Jurkat, Clone E6-1 (cell line): ENCODE data around the gene TRIO.
A peak's percentile ranks its signal among the peaks of the same experiment; 100 is the strongest.

Experiments
- DNase-seq: peaks from one replicate; pipeline ENCODE4 v3.0.0-alpha.2; 2011; ENCODE audit warnings: low read depth, low spot score
- H3K4me3 ChIP-seq: 2 replicates; pipeline ENCODE4 v1.5.1; 2011; ENCODE audit warnings: mild to moderate bottlenecking, low read length, control low read depth, moderate library complexity

TRIO gene

DNA sequence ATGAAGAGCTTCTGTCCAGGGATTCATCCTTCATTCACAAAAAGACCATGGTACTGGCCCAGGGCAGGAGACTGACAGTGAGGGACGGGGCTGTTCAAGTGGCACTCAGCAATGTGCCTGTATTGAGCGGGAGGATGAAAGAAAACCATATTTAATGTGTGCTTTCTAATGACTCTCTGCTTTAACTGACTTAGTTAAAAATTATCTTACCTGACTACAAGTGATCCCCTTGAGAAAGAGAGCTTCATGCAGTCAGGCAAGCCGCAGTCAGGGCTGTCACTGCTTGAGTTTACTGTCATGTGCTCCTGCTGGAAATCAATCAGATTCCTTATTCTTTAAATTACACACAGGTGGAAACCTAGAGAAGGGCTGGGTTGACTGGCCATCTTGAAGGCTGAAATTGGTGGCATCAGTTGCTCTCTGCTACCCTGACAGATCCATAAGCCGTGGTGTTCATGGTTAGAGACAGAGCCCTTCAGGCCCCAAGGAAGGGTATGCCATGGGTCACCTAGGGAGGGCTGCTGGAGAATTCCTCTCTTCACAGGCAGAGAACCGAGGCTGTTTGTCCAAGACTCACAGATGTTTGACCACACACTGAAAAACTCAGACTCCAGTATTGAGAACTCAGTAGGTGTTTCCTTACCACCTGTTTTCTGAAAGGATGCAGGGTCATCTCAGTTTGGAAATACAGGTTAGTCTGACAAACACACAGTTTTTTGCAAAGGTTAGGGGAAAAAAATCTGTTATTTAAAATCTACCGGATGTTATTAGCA lies 70.9 kb downstream of the TRIO start:
- DNase-seq = no peak

GRCh38 chr5:14215901-14216300 lies 72.8 kb downstream of the TRIO start:
- DNase-seq = no peak
- no peak overlapping the region for H3K4me3 ChIP-seq

More for the DNA sequence above, 70.9 kb downstream of the TRIO start:
- H3K4me3 ChIP-seq = no peak overlapping the region

DNA sequence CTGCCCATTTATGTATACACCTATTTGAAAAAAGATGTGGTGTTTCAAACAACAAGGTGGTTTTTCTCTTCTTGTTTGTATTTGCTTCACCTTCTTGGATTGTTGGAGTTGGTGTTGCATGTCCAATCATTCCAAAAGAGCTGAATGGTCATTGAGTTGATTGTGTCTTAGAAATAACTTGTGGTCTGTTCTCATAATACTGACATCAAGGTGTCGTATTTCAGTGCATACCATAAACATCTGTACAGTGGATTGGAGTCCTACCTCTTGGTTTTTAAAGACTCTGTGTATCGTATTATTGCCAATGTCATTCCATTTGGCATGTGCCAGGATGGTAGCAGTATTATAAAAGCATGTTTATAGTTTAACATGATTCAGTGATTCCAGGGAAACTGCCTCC lies 73.2 kb downstream of the TRIO start:
- no peak for DNase-seq
- no peak overlapping the region for H3K4me3 ChIP-seq

DNA sequence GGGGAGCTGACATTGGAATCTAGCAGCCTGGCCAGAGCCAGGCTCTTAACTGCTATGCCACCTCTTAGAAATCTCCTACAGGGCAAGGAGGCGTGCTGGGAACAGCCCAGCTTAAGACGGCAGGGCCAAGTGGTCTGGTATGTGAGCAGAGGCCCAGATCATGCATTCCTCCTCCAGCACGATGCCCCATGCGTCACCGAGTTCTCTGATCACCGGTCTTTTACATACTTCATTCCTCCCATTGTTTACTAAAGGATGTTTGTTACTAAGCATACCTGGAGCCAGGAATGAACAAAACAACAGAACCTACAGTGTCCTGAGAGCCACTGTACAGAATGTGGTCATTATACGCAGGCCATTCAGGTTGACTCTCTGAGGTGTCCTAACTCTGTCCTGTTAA lies 73.8 kb downstream of the TRIO start:
- DNase-seq = no peak
- H3K4me3 ChIP-seq = no peak overlapping the region

DNA sequence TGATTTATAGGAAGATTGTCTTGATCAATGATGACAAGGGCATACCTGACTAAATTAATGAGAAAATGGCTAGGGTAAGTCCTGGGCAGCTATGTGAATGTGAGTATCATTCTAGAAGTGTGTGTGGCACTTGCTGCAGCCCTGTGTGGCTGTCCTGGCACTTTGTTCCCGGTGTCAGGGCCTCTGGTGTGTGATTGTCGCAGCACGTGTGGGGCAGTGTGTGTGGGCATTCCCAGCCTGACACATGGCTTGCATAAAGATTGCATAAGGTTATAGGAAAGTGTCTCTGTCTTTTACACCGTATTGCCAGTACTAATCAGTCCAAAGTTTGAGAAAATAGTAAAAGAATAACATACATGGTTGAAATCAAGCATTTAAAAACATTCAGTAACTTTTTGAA lies 74.4 kb downstream of the TRIO start:
- DNase-seq = no peak
- no peak overlapping the region for H3K4me3 ChIP-seq

- no peak for DNase-seq
- H3K4me3 ChIP-seq = no peak overlapping the region
Observed at GRCh38 chr5:14218011-14218410, 74.9 kb downstream of the TRIO start.

DNA sequence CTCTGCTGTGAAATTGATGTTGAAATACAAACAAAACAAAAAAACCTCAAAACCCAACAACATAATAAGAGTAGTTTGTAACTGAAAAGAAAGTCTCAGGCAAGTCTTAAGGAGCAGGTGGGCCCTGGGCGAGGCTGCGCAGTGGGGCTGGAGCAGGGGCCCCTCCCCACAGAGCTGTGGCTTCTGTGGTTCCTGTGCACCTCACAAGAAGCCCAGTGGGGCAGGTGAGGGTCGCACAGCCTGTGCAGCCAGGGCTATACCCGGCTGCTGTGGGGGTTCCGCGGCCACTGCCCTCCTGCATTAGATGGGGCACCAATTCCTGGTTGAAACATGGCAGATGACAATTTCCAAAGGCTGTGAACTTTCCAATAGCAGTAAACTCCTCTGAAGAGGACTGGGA lies 75.3 kb downstream of the TRIO start:
- no peak overlapping the region for H3K4me3 ChIP-seq

GRCh38 chr5:14218897-14219573 lies 75.9 kb downstream of the TRIO start:
- no peak overlapping the region for H3K4me3 ChIP-seq
- DNase-seq = no peak

More for the DNA sequence above, 75.3 kb downstream of the TRIO start:
- DNase-seq = peak; percentile 37

DNA sequence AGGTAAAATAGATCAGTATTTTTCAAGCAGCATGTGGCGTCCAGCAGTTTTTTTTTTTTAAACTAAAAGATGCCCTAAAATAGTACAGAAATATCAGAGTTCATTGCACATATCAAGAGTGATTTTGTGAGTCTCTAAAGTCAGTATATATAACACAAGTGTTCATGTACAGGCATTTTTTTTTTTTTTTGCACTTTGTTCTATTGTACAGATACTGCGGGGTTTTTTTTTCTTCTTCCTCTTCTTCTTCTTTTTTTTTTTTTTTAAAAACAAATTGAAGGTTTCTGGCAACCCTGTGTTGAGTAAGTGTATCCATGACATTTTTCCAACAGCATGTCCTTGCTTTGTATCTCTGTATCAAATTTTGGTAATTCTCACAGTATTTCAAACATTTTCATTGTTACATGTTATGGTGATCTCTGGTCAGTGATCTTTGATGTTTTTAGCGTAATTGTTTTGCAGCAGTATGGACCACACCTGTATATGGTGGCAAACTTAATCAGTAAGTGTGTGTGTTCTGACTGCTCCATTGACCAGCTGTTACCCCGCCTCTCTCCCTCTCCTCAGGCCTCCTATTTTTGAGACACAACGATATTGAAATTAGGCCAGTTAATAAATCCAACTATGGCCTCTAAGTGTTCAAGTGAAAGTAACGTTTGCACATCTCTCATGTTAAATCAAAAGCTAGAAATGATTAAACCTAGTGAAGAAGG lies 76.8 kb downstream of the TRIO start:
- DNase-seq = no peak
- no peak overlapping the region for H3K4me3 ChIP-seq

- no peak for DNase-seq
- no peak overlapping the region for H3K4me3 ChIP-seq
Observed at GRCh38 chr5:14220642-14221041, 77.5 kb downstream of the TRIO start.

GRCh38 chr5:14221732-14222131 lies 78.6 kb downstream of the TRIO start:
- DNase-seq = no peak

DNA sequence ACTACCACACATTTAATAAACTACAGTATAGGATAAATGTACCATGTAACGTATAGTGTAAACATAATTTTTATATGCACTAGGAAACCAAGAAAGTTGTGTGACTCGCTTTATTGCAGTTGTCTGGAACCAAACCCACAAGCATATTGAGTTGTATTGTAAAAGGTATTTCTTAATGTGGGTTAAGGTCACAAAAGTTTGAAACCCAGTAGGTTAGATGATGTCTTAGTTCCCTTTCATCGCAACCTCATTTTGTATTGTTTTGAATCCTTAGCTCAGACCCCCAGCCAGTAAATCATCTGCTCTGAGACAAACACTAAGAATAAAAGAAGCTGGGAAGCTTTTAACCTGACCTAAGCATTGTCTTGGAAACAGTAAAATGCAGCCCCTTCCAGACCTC lies 79.1 kb downstream of the TRIO start:
- H3K4me3 ChIP-seq = no peak overlapping the region
- DNase-seq = no peak

More at GRCh38 chr5:14221732-14222131, 78.6 kb downstream of the TRIO start:
- H3K4me3 ChIP-seq = no peak overlapping the region

GRCh38 chr5:14223372-14223771 lies 80.2 kb downstream of the TRIO start:
- no peak for DNase-seq
- H3K4me3 ChIP-seq = no peak overlapping the region

- DNase-seq = no peak
- no peak overlapping the region for H3K4me3 ChIP-seq
Observed at GRCh38 chr5:14225173-14225834, 82.2 kb downstream of the TRIO start.

DNA sequence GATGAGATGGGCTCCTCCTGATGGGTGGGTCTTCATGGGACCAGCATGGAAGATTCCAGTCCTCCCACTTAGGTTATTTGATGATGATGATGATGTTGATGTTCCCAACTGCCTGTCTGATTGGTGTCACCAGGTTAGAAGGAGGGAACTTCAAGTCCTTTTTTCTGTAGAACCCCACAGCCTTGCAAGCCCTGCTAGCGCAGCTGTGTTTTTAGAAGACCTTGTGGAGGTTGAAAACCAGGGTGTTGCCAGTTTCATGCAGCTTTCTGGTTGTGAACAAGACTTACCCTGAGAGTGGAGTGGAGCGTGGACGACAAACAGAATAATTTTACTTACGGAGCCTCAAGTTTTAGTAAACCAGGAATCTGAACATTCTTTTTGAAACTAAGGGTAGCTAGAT lies 83.0 kb downstream of the TRIO start:
- no peak for DNase-seq
- H3K4me3 ChIP-seq = no peak overlapping the region

DNA sequence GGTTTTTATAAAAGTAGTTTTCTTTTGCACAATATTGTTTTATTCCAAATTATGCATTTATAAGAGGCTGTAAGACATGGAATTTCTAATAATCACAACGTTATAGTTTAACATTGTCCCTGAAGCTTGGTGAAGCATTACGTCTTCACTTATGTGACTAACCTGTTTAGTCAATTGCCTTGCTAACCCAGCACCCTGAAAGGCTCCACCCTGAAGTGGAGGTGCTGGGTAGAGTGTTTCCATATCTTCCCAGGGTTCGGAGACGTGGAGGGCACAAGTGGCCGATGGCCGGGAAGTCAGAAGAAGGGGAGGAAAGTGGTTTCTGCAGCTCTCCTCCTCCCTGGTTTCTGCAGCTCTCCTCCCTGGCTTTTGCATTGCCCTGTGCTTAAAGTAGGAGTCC lies 83.4 kb downstream of the TRIO start:
- DNase-seq = no peak
- no peak overlapping the region for H3K4me3 ChIP-seq

- no peak for DNase-seq
- H3K4me3 ChIP-seq = no peak overlapping the region
Observed at GRCh38 chr5:14226992-14227391, 83.8 kb downstream of the TRIO start.

DNA sequence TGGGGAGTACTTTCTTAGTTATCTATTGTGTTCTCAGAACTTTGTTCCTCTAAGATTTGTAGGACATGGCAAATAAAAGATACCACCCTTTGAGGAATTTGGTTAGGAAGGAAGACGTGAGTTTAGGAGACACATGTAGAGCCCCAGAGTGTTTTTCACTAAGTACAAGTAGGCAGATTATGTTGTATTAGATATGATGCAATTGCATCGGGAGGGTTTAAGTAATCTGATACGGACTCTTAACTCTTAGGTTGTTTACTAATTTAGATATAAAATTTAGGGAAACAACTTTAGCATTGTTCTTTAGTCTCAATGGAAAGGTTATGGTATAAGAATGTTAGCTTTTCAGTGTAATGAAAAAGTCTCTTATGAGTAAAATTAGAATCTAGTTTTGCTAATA lies 84.4 kb downstream of the TRIO start:
- DNase-seq = no peak

DNA sequence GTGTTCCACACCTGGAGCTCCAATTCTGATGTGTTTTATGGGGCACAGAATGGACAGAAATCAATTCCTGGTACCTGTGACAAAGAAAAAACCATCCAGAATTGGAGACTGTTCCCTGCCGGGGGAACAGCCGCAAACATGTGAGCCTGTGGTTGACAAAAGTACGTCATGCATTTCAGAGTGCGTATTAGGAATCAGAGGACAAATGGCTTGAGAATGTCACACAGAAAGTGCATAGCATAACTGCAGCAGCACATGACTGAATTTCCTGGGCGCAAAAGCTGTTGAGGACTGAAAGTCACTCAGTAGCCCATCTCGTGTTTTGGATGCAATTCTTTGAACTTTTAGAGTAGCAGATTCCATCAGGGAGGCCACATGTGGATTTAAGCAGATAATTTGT lies 85.1 kb downstream of the TRIO start:
- H3K4me3 ChIP-seq = no peak overlapping the region
- no peak for DNase-seq

More for the DNA sequence above, 84.4 kb downstream of the TRIO start:
- H3K4me3 ChIP-seq = no peak overlapping the region

DNA sequence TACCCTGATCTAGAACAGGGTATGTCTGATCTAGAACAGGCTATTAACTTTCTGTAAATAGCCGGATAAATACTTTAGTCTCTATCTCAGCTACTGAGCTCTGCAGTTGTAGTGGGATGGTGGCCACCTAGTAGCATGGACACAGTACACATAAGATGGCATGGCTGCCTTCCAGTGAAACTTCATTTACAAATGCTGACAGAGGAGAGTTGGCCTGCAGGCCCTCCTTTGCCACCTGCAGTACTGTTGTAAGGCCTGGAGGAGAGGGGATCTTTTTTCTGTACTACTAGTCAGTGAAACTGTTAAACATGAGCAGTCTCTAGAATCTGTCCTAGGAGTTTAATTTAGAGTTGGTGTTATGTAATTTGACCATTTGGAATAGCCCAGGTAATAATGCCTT lies 86.0 kb downstream of the TRIO start:
- no peak for DNase-seq
- H3K4me3 ChIP-seq = no peak overlapping the region
